ENCODE results near the gene ZRSR2.
"Not testable (repeated sequence)": the region's sequence is repeated elsewhere in the genome, so short reads cannot be mapped to it uniquely, and the experiment has no call there.

ZRSR2 gene

DNA sequence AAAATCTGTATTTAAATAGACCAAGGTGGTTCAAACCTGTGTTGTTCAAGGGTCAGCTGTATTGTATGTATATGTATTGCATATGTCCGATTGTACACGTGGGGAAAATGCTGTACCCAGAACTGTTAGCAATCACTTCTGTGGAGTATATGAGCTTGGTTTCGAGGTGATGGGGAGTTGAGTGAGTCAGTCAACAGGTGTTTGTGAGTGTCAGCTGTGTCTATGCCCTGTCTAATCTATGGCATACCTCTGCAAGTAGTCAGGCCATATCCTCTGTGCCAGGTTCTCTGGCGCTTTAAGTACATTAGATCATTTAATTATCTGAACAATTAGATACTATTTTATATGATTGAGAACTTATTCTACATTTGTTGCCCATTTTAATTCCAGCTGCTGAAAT, 7.4 kb downstream of the ZRSR2 start:
- DNase-seq (ENCODE audit: low read depth) = no peak

DNA sequence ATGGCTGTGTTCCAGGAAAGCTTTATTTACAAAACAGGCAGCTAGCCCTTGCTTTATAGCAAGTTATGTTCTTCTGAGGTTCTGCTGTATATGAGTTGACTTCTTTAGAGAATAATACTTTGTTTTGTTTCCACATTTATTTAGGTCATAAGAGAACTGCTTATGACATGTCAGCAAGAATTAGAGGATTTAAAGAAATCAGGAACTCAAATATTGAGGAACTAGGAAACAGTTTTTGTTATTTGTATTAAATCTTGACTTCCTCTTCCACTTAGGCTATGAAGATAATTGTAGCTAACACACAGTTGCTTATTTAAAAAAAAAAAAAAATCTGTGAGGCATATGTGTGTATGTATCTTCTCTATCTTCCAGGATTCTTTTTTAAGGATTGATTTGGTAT, 14.3 kb downstream of the ZRSR2 start:
- DNase-seq (ENCODE audit: low read depth) = no peak

DNA sequence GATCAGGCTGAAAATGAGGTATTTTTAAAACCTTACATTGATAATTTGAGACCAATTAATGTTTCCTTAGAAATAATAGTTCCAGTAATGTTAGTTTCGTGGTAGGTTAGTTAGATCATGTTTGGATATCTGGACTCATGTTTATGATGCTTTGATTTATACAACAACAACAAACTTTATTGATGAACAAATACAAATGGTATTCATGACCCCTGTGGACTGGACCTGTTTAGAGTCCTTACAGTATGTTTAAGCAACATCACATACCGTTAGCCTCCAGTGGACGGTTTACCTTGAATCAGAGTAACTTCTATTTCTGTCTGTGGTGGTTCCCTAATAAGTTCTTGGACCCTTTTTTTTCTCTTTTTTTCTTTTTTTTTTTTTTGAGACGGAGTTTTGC, 18.0 kb downstream of the ZRSR2 start:
- no peak for DNase-seq (ENCODE audit: low read depth)

DNA sequence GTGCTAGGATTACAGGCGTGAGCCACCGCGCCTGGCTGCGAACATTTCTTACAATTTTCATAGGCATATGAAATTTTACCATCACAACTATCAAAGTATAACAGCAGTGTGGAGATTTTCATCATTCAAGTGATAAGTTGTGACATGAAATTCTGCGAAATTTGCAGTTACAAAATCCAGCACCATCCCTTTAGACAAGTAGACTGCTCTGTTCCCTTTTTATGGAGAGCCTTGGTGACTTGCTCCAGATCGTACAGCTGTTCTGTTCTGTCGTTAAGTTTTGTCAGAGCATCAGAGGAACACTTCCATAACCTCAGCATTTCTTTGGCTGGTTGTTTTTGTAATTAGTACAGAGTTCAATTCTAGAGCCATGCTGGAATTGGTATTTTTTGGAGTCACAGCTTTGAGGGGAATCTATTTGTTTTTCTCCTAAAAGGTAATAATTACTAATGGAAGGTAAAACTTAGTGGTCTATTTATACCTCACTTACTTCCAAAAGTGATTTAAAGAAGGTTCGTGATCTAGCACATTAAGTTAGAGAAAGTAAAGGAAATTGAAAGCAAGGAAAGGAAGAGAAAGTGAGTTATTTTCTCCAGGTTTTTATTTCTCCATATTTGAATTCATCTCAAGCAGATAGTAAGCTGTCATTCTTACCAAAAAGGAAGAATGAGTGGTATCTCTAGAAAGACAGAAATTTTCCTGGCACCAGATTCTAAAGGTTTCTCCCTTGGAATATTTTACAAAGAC, 22.1 kb downstream of the ZRSR2 start:
- no peak for DNase-seq (ENCODE audit: low read depth)

DNA sequence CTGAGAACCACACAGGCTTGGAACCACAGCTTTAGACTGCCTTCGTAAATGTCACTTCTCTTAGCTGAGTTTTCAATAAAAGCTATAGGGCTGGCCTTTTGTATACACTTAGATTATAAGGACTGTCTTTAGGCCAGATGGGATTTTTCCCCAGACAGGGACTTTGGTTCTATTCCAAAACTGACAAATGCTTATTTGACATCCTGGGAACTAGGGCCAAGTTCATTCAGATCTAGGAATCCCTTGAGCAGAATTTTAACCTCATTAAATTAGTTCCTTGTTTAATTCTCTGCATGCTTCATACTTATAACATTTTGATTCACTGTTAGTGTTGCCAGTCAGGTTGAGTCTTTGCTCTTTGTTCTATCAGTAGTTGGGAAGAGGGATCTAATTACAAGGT, 23.1 kb downstream of the ZRSR2 start:
- DNase-seq (ENCODE audit: low read depth) = no peak

DNA sequence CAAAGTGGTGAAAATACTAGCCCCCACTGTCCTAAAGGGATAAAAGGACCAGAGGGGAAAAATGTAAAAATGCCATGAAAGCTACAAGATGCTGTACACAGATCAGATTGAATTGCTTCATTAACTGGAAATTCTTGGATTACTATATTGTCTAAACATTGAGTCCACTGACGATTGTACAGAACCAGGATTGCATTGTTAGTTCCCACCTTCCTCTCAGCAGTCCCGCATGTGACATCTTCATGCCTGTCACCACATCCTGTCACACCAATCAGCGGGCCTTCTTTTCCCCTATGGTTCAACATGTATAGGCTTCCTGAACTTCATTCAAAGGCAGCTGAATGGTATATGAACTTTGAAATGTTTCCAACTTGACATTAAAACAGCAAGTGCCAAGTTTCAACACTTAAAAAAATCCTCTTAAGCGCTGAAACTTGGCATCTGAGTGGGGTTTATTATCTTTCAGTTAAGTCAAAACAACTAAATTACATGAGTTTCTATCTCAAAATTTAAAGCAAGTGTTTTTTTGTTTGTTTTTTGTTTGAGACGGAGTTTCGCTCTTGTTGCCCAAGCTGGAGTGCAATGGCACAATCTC, 24.6 kb downstream of the ZRSR2 start:
- no peak for DNase-seq (ENCODE audit: low read depth)

DNA sequence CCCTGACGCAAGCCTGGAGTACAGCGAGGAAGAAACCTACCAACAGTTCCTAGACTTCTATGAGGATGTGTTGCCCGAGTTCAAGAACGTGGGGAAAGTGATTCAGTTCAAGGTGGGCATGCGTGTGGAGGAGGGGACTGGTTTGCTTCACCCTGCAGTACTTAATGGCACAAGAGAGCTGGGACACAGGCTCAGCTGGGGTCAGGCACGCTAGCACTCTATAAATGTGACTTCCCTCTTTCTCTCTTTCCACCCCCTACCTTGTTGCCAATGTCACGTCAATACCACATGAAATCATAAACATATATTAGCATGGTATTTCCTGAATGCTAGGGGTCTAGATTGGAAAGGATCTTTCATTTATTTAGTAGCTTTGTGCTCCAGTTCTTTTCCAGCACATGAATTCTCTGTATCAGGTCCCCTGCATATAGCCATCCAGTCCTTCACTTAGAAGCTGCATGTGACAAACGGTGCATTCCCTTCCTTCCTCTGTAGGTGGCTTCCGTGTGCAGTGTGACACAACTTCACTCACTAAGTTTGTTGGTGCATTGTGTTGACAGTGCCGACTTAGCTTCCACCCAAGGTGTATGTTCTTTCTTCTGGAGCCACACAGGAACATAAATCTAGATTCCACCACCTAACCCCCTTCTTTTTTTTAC, 25.6 kb downstream of the ZRSR2 start:
- no peak for DNase-seq (ENCODE audit: low read depth)

DNA sequence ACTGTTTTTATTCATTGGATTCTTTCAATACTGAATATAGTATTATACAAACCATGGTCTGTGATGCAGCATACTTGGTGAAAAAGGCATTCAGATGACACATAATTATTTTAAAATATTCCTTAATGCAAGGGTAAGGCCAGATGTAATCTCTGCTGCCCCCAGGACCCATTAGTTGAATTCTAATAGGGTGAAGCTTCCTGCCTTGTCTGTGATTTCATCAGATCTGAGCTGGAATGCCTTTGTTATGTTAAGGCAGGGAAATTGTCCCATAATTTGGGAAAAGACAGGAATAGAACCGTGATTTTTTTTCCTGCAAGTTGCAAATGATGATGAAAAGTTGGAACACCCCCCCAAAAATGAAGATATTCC, 26.1 kb downstream of the ZRSR2 start:
- no peak for DNase-seq (ENCODE audit: low read depth)

DNA sequence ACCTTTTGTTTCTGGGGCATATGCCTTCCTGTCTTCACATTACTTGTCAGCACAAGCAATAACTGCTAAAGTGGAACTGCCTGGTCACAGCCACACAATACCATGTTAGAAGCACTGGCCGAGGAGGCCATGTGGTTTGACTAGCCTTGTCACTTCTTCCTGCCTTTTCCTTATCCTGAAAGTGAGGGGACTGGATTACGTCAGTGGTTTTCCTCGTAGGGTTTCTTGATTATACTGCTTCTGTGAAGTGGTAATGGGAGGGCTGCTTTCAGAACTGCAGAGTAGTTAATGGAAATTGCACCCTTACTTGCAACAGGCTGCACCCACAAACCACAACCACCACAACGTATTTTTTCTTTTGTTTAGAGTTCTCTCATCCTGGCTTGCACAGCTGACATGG, 26.6 kb downstream of the ZRSR2 start:
- peak; percentile 22 for DNase-seq (ENCODE audit: low read depth)

DNA sequence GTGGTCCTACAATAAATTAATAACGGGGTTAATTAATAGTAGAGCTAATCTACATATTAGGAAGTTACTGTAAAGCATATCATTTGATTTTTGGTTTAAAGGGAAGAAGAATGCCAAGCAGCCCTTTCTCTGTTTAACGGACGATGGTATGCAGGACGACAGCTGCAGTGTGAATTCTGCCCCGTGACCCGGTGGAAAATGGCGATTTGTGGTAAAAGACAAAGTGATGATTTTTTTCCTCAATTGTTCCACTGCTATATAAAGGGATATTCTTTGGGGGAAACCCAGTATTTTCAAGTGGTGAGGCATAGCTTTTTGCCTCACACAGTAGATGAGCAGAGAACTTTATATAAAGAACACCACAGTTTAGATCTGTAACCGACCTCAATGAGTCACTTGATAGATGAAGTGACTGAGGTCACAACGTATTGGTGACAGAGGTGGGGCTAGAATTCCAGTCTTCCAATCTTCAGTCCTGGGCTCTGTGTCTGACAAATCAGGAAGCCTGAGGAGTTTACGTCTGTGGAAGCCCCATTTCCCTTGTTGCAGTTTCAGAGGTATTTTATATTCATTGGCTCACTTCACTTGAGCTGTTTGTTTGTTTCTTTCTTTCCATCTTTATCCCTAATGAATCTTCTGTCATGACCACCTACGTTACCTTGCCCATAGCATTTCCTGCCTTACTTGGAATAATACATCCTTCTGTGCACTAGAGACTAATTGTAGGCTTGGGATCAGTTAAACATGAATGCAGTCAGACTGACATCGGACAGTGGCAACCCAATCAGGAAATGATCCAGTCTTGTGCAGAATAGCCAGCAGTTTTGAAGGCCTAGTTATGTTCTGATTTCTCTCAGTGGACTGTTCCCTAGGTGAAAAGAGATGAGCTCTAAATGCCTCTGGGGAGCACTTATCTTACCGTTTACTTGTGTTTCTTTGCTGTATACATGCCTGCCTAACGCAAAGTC, 30.1 kb downstream of the ZRSR2 start:
- no peak for DNase-seq (ENCODE audit: low read depth)

DNA sequence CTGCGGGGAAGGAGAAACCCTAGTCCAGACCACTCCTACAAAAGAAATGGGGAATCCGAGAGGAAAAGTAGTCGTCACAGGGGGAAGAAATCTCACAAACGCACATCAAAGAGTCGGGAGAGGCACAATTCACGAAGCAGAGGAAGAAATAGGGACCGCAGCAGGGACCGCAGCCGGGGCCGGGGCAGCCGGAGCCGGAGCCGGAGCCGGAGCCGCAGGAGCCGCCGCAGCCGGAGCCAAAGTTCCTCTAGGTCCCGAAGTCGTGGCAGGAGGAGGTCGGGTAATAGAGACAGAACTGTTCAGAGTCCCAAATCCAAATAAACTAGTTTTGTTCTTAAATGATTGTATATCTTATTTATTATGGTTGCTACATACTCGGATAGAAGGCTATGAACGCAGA, 32.6 kb downstream of the ZRSR2 start:
- DNase-seq (ENCODE audit: low read depth) = no peak

DNA sequence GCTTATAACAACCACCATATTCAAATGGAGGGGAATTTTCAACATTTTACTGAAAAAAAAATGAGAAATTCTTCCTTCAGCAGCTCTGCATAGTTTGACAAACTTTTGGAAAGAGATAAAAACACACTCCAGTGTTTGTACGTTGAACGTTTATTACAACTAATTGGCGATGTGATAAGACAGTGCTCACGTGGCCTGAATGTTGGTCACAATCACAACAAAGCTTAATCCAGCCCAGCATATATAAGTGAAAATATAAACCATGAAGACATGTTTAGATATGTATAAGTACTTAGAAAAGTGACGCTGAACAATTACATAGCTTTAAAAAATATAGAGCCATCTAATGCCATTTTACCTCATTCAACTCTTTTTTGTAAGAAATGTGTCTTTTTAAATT, 35.7 kb downstream of the ZRSR2 start:
- DNase-seq (ENCODE audit: low read depth) = no peak

DNA sequence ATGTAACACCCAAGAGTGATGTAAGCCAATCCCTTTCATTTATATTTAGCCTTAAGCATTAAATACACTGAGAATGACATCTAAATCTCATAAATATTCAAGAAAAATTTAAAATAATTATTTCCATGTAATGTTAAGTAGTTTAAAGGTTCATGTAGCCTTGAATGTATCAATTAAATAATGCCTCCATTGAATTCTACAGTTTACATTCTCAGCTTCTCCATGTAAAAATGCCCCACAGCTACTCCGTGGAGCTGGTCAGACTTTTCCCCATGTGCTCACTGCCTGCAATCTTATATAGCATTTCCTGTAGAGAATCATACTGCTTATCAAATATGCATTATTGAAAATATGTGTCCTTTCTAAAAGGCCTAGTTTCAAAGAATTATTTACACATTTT, 38.9 kb downstream of the ZRSR2 start:
- DNase-seq (ENCODE audit: low read depth) = no peak

DNA sequence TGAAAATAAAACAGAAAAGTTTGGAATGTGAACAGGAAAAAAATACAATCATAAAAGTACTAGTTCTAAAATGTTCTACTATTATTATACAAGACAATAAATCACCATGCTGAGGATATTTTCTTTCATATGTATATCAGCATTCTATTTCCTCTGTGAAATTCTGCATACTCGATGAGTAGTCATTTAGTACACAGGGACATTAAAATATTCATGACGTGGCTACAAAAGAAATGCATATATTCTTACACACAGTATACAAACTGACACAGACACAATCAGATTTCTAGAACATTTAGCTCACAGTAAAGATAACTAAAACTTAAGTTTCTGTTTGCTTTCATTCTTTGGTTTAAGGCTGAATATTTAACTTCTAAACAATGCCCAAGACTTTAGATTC, 41.1 kb downstream of the ZRSR2 start:
- DNase-seq (ENCODE audit: low read depth) = not testable (repeated sequence)

DNA sequence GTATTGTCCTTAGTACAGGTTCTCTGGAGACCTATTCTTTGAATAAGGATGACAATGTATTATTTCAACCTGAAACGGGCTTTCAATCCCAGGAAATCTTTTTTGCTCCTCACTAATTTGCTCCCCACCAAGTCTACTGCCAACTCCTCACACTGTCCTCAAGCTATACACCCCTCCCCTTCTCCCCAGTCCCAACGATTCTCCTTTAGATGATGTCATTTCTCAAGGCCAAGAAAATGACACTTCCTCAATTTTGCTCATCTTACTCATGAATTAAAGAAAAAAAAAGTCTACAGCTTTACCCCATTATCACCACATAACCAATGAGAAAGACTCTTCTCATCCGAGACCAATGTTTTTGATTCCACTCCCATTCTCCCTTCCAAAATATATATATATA, 43.8 kb downstream of the ZRSR2 start:
- DNase-seq (ENCODE audit: low read depth) = no peak

DNA sequence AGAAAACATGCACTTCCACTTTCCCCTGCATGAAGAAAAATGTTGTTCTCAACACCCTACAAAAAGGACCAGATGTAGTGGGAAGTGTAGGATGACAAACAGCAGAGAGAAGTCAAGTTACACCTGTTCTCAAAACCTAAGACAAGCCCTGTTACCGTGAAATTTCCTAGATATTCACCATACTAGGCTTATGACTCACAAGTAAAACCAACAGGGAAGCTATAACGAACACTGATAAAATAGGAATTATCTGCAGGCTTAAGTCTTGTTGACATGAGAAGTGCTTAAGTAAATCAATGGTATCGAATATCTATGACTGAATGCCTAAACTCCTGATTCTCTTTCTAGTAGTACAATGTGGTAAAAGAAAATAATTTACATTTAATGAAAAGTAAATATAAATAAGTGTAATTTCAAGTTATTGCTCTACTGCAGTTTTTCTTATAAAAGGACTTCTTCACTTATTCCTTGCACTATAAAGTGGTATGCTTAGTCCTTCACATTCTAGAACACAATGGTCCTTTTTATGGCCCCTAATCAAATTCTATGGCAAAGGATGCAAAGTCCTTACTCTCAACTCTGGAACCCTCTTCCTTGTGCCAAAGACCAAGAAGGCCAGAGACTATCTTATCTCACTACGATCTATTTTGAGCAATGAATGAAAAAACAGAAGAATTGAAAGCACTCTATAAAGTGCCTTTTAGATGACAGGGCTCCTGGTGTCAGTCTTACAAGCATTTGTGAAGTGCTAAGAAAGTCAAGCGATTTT, 44.7 kb downstream of the ZRSR2 start:
- no peak for DNase-seq (ENCODE audit: low read depth)

DNA sequence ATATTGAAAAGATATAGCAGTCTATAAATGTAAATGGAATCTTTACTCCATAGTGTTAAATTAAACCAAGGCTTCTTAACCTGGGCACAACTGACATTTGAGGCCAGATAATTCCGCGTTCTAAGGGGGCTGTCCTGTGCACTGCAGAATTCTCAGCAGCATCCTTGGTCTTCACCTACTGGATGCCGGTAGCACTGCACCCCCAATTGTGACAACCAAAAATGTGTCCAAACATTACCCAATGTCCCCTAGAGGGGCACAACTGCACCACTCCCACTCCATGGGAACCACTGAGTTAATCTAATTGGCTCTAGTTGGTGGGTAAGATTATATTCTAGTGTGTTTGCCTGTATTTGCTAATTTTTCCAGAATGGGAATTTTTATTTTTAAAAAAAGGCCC, 47.7 kb downstream of the ZRSR2 start:
- no peak for DNase-seq (ENCODE audit: low read depth)

DNA sequence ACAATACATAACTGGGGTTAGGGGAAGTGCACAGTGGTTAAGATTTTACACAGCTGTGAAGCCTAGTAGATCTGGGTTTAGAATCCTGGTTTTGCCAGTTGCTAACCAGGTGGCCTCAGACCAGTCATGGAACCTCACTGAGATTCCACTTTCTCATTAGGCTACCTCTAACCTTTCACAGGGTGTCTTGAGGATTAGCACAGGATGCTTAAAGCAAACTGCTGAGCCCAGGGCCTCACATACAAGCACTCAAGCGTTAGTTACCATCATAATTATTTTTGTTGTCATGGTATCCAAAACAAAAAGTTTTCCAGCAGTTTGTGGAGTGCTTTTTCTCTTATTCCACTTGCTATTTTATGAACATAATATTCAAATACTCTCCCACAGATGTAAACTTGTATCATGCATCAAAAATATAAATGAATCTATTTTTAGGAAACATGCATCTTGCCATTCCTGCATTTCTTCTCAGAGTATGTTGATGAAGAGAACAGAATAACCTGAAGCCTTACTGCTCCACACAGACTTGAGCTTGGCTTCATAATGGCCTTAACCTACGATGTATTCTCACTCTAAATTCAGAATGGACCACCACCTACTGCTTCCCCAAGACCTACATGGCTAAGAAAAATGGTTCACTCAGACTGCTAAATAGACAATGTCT, 51.7 kb downstream of the ZRSR2 start:
- DNase-seq (ENCODE audit: low read depth) = no peak

DNA sequence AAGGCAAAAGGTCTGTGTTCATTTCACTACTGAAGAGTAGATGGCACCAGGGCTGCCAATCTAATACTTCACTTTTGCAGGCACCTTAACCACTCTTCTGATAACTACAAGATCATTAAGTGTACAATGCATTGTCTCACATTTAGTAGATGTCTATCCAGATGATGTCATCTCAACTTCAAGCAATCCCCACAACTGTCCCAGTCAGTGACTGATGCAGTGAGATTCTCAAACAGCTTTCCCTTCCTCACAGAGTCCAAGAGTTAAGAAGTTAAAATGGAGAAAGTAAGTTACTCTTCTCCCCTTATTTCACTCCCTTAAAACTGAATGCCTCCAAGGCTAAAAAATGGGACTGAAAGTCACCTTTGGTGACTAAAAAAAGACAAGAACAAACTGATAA, 53.7 kb downstream of the ZRSR2 start:
- no peak for DNase-seq (ENCODE audit: low read depth)

DNA sequence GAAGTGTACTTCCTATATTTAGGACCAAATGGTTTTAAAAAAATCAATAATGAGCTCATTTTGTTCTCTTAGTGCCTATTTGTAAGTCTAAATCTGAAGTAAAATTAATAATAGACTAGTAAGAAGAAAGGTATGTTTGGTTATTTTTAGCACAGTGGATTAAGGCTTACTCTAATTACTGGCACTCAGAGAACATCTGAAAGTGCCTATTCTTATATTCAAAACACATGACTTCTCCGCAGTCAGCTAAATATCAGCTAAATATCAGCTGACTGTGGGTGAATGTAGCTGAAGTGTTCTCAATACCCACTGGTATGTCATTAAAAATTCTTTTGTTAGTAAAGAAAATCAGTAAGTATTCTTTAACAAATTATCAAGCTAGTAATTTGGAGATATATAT, 58.3 kb downstream of the ZRSR2 start:
- no peak for DNase-seq (ENCODE audit: low read depth)

DNA sequence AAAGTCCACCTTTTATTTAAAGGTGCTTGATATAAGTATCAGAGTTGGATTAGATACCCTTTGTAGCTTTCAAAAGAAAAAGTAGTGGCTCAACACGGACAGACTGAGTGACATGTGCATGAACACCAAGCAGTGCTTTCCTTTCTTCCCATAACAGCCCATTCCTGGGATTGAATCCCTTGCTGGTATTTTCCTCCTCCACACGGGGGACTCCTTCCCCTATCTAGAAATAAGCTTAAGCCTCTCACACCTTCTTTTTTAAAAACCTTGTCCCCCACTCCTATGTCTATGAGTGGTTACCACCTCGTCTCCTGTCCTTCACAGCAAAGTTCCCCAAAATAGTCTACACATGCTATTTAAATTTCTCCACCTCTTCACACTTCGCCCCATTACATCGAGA, 59.3 kb downstream of the ZRSR2 start:
- DNase-seq (ENCODE audit: low read depth) = no peak
